ENCODE data around the gene SLC44A1. TPM values are rescaled to one million over a fixed set of nuclear protein-coding genes. Genes with fewer than 3 reads are reported as not detected.

Gene SLC44A1
- total RNA-seq, 1 donor from 2014 or later, result 16.5 TPM

- TF ChIP-seq, protein P1, sequence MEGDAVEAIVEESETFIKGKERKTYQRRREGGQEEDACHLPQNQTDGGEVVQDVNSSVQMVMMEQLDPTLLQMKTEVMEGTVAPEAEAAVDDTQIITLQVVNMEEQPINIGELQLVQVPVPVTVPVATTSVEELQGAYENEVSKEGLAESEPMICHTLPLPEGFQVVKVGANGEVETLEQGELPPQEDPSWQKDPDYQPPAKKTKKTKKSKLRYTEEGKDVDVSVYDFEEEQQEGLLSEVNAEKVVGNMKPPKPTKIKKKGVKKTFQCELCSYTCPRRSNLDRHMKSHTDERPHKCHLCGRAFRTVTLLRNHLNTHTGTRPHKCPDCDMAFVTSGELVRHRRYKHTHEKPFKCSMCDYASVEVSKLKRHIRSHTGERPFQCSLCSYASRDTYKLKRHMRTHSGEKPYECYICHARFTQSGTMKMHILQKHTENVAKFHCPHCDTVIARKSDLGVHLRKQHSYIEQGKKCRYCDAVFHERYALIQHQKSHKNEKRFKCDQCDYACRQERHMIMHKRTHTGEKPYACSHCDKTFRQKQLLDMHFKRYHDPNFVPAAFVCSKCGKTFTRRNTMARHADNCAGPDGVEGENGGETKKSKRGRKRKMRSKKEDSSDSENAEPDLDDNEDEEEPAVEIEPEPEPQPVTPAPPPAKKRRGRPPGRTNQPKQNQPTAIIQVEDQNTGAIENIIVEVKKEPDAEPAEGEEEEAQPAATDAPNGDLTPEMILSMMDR (IDR thresholded peaks at IDR 0.05; ENCODE audit: insufficient read depth, low read length, poor library complexity, severe bottlenecking), result no peak
- no peak for DNase-seq (ENCODE audit: low read depth)
- Histone ChIP-seq H3K4me3 (ENCODE audit: low read depth, low read length) (no peak overlapping the region), H3K36me3 (ENCODE audit: control insufficient read depth, insufficient read depth, low read length) (no peaks in the 10 kb centered on the region), H3K27me3 (ENCODE audit: control insufficient read depth, insufficient read depth, low read length) (no peaks in the 10 kb centered on the region)
These were observed 187.2 kb downstream of the SLC44A1 start for GRCh38 chr9:105431424-105432246.

- no peak overlapping the region for H3K4me3 ChIP-seq (ENCODE audit: low read depth, low read length)
- no peaks in the 10 kb centered on the region for H3K36me3 ChIP-seq (ENCODE audit: control insufficient read depth, insufficient read depth, low read length)
- no peak for DNase-seq (ENCODE audit: low read depth)
These were observed 187.9 kb downstream of the SLC44A1 start for GRCh38 chr9:105432247-105432842.

GRCh38 chr9:105435453-105435852, 191.0 kb downstream of the SLC44A1 start:
- Histone ChIP-seq H3K4me3 (ENCODE audit: low read depth, low read length) (no peak overlapping the region), H3K27me3 (ENCODE audit: control insufficient read depth, insufficient read depth, low read length) (no peaks in the 10 kb centered on the region), H3K36me3 (ENCODE audit: control insufficient read depth, insufficient read depth, low read length) (no peaks in the 10 kb centered on the region)
- TF ChIP-seq, protein P1 (IDR thresholded peaks at IDR 0.05; ENCODE audit: insufficient read depth, low read length, poor library complexity, severe bottlenecking), result no peak
- DNase-seq (ENCODE audit: low read depth), result no peak

More at GRCh38 chr9:105432247-105432842, 187.9 kb downstream of the SLC44A1 start:
- no peaks in the 10 kb centered on the region for H3K27me3 ChIP-seq (ENCODE audit: control insufficient read depth, insufficient read depth, low read length)
- TF ChIP-seq, protein P1 (IDR thresholded peaks at IDR 0.05; ENCODE audit: insufficient read depth, low read length, poor library complexity, severe bottlenecking), result no peak

- H3K36me3 ChIP-seq (ENCODE audit: control insufficient read depth, insufficient read depth, low read length), result no peaks in the 10 kb centered on the region
- no peak overlapping the region for H3K4me3 ChIP-seq (ENCODE audit: low read depth, low read length)
- no peak for DNase-seq (ENCODE audit: low read depth)
- no peaks in the 10 kb centered on the region for H3K27me3 ChIP-seq (ENCODE audit: control insufficient read depth, insufficient read depth, low read length)
- TF ChIP-seq, protein P1 (IDR thresholded peaks at IDR 0.05; ENCODE audit: insufficient read depth, low read length, poor library complexity, severe bottlenecking), result no peak
These were observed 192.3 kb downstream of the SLC44A1 start for GRCh38 chr9:105436783-105437182.

DNA sequence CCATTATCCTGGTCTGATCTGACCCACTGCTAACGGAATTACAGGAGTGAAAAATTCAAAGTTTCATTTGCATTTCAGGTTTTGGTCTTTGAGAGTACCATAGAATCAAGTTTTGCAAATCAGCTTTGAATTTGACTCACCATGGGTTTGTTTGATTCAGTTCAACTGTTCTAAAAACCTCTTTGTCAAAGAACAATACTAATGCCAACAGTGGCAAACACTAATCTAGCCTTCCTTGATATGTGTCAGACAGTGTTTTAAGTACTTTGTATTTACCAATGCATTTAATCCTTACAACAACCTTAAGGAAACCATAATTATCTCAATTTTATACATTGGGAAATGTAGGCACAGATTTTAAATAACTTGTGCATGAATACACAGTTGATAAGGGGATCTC, 193.3 kb downstream of the SLC44A1 start:
- TF ChIP-seq, protein P1 (IDR thresholded peaks at IDR 0.05; ENCODE audit: insufficient read depth, low read length, poor library complexity, severe bottlenecking), result no peak
- no peak for DNase-seq (ENCODE audit: low read depth)
- Histone ChIP-seq H3K27me3 (ENCODE audit: control insufficient read depth, insufficient read depth, low read length) (no peaks in the 10 kb centered on the region), H3K36me3 (ENCODE audit: control insufficient read depth, insufficient read depth, low read length) (no peaks in the 10 kb centered on the region), H3K4me3 (ENCODE audit: low read depth, low read length) (no peak overlapping the region)
